Measurements from ENCODE around the gene PTRHD1.

- TF ChIP-seq POLR2AphosphoS5 (IDR thresholded peaks at IDR 0.05) (no peak), POLR2A (IDR thresholded peaks at IDR 0.05; ENCODE audit: low read depth) (no peak), CTCF (IDR thresholded peaks at IDR 0.05) (no peak), EP300 (IDR thresholded peaks at IDR 0.05) (no peak)
Measured at GRCh38 chr2:24820598-24821432, 27.6 kb upstream of the PTRHD1 start.

All from esophagus muscularis mucosa (tissue), 4 donors.